Measurements from ENCODE around the gene TRIM44.
A peak's percentile ranks its signal among the peaks of the same experiment; 100 is the strongest.
"Not testable (repeated sequence)": the region's sequence is repeated elsewhere in the genome, so short reads cannot be mapped to it uniquely, and the experiment has no call there.

Gene TRIM44

DNA sequence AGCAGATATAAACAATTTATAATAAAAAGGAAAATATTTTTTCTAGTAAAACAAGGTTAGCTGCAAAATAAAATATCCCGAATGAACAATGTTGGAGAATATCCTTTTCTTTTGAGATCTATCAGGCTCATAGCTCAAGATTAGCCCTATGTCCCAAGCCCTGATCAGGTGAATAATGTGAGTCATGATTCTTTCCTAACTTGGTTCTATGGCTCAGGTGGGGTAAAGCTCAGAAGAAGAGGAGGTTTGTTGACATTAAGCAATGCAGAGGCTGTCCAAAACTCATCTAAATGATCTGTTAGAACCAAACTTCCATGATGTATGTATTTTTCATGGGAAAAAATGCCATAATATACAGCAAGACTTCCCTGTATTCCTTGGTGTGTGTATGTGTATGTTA lies 86.1 kb downstream of the TRIM44 start:
- FAIRE-seq (no peak), DNase-seq (ENCODE audit: insufficient read length) (no peak)
- TF ChIP-seq POLR2AphosphoS5 (IDR thresholded peaks at IDR 0.05; ENCODE audit: low read depth, low read length), result no peak
- no peak for TF ChIP-seq TAF1 (IDR thresholded peaks at IDR 0.05; ENCODE audit: borderline replicate concordance, low read depth, low read length)
- TF ChIP-seq POLR2A (IDR thresholded peaks at IDR 0.05; ENCODE audit: low read depth, low read length), result no peak

DNA sequence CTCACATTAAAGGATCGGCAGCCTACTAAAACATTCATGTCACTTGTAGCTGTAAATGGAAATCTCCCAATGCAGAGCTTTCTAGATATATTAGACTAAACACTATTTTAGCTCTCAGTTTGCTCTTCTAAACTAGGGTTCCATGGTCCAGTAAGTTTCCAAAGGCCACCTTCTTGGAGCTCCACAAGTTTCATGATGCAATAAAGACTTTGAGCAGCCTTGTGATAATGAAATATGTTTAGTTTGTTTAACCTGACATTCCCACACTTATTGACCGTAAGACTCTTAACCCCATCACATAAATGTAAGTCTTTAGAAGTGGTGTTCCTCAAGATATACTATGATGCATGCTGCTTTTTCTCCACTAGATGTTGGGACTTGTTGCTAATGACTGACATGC lies 87.7 kb downstream of the TRIM44 start:
- TF ChIP-seq POLR2A (IDR thresholded peaks at IDR 0.05; ENCODE audit: low read depth, low read length) (no peak), POLR2AphosphoS5 (IDR thresholded peaks at IDR 0.05; ENCODE audit: low read depth, low read length) (no peak), TAF1 (IDR thresholded peaks at IDR 0.05; ENCODE audit: borderline replicate concordance, low read depth, low read length) (no peak)
- DNase-seq (ENCODE audit: insufficient read length) (no peak), FAIRE-seq (peak; percentile 58)

DNA sequence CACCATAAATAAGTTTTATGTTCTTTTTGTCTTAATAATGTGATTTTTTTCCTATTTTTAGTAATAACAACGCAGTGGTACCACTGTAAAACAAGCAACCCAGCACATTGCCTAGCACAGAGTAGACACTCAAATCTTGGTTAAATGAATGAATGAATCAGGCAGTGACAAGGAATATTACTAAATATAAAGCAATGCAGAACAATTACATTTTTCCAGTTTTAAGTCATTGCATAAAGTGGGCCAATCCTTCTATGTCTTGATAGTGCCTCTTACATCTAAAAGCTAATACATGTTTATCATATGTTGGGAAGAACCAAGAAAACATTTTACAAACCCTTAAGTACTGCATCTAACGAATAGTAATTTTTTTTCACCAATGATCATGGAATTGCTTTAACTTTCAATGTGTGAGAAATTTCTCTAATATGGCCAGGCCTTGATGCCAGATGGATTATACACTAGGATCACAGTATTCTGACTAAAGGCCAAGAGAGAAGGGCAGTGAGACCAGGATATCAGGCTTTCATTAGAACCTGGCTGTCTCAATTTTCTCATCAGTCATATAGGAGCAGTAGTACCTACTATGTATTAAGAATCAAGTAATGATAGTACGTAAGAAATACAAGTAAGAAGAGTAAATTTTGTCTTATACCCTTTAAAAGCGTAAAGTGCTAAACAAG lies 88.5 kb downstream of the TRIM44 start:
- DNase-seq (ENCODE audit: insufficient read length) (no peak), FAIRE-seq (no peak)
- TF ChIP-seq TAF1 (IDR thresholded peaks at IDR 0.05; ENCODE audit: borderline replicate concordance, low read depth, low read length) (no peak), POLR2AphosphoS5 (IDR thresholded peaks at IDR 0.05; ENCODE audit: low read depth, low read length) (no peak), POLR2A (IDR thresholded peaks at IDR 0.05; ENCODE audit: low read depth, low read length) (no peak)

DNA sequence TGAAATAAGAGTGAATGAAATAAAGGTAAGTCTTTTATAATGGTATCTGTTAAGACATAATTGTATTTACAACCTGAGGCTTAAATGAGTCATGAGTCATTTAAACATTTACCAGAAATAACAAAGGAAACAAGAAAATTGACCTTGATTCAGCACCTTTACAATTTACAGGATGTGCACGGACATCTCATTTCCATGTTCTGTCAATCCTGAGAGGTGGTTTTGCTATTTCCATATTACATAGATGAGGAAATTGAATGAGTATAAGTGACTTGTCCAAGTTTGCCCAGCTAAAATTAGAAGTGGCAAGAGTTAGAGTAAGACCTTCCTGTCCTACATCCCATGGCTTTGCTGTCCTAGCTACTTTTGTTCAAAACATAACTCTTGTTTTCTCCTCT lies 89.1 kb downstream of the TRIM44 start:
- no peak for DNase-seq (ENCODE audit: insufficient read length)
- no peak for FAIRE-seq
- TF ChIP-seq POLR2AphosphoS5 (IDR thresholded peaks at IDR 0.05; ENCODE audit: low read depth, low read length) (no peak), POLR2A (IDR thresholded peaks at IDR 0.05; ENCODE audit: low read depth, low read length) (no peak), TAF1 (IDR thresholded peaks at IDR 0.05; ENCODE audit: borderline replicate concordance, low read depth, low read length) (no peak)

DNA sequence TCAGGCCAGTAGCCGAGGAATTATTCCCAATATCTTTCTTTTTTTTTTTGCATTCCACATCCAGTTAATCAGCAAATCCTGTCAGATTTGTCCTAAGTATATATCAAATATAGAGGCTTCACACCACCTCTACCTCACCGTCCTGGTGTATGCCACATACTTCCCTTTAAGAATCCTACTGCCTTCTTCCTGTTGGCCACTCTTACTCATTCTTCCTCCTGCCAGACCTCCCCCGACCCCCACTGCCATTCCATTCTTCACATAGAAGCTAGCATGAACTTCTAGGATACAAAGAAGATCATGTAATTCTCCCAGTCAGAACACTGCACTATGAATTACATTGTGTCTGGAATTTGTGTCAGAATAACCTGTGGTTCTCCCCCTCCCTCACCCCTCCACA lies 89.5 kb downstream of the TRIM44 start:
- TF ChIP-seq POLR2A (IDR thresholded peaks at IDR 0.05; ENCODE audit: low read depth, low read length) (no peak), TAF1 (IDR thresholded peaks at IDR 0.05; ENCODE audit: borderline replicate concordance, low read depth, low read length) (no peak), POLR2AphosphoS5 (IDR thresholded peaks at IDR 0.05; ENCODE audit: low read depth, low read length) (no peak)
- DNase-seq (ENCODE audit: insufficient read length) (no peak), FAIRE-seq (no peak)

DNA sequence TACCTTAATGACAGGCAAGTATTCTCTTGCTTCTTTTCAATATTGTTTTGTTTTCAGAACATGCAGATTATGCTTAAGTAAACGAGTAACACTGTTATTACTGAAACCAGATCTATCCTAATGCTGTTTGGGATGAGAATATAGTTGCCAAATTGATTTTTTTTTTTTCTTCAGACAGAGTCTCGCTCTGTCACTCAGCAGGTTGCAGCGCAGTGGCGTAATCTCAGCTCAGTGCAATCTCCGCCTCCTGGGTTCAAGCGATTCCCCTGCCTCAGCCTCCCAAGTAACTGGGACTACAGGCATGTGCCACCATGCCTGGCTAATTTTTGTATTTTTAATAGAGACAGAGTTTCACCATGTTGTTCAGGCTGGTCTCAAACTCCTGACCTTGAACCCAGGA lies 91.0 kb downstream of the TRIM44 start:
- not testable (repeated sequence) for FAIRE-seq; DNase-seq (ENCODE audit: insufficient read length)

DNA sequence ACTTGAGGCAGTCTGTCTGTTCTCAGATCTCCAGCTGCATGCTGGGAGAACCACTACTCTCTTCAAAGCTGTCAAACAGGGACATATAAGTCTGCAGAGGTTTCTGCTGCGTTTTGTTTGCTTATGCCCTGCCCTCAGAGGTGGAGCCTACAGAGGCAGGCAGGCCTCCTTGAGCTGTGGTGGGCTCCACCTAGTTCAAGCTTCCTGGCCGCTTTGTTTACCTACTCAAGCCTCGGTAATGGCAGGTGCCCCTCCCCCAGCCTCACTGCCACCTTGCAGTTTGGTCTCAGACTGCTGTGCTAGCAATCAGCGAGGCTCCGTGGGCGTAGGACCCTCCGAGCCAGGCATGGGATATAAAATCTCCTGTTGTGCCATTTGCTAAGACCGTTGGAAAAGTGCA lies 97.4 kb downstream of the TRIM44 start:
- FAIRE-seq; DNase-seq (ENCODE audit: insufficient read length): not testable (repeated sequence)

DNA sequence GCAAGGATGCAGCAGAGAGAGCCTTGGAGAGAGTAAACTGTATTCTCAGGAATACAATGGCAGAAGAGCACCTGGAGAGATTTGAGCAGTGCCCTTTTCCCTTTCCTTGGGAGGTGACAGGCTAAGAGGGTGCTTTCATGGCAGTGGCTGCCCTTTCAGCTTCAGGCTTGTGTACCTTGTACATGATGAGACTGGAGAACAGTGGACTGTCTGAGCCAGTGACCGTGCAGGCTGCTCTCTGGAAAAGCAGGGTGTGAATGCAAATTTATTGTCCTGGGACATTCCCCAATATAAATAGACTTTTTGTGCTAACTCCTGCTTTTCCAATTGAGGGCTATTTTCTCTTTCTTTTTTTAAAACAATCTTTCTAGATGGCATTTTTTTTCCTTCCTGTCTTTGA lies 99.3 kb downstream of the TRIM44 start:
- DNase-seq (ENCODE audit: insufficient read length) (no peak), FAIRE-seq (no peak)
- no peak for TF ChIP-seq TAF1 (IDR thresholded peaks at IDR 0.05; ENCODE audit: borderline replicate concordance, low read depth, low read length)
- TF ChIP-seq POLR2A (IDR thresholded peaks at IDR 0.05; ENCODE audit: low read depth, low read length), result no peak
- TF ChIP-seq POLR2AphosphoS5 (IDR thresholded peaks at IDR 0.05; ENCODE audit: low read depth, low read length), result no peak

DNA sequence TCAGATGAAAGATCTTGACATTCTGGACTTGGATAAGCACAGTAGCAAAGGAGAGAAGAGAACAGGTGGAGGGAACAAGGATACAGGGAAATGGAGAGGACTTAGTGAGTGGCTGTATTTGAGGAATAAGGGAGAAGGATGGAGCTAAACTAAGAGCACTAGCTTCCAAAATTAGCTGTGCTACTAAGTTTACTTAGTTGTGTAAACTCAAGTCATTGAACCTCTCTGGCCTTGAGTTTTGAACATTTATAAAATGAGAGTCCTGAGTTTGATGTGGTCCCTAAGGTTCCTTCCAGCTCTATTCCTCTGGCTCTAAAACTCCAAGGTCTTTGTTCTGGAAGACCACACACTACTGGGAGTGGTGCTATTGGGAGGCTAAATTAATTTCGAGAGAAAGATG lies 100.7 kb downstream of the TRIM44 start:
- DNase-seq (ENCODE audit: insufficient read length) (no peak), FAIRE-seq (no peak)
- TF ChIP-seq POLR2A (IDR thresholded peaks at IDR 0.05; ENCODE audit: low read depth, low read length) (no peak), TAF1 (IDR thresholded peaks at IDR 0.05; ENCODE audit: borderline replicate concordance, low read depth, low read length) (no peak), POLR2AphosphoS5 (IDR thresholded peaks at IDR 0.05; ENCODE audit: low read depth, low read length) (no peak)

DNA sequence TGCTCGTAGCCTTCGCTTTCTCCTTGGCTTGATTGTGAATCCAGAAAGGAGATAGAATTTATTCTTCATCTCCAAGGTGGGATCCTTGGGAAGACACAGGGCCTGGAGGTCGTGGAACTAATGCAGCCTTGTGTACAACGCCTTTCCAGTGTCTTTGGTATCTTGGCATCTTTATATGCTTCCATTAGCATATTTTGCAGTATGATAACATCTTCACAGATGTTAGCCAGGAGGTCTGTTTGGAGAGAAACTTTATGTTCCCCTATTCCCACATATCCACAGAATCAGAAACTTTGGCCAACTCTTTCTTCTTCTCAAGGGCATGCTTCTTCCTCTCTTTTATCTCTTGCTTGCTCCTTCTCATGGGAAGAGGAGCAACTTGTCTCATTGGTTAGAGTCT lies 101.2 kb downstream of the TRIM44 start:
- DNase-seq (ENCODE audit: insufficient read length), result no peak
- TF ChIP-seq TAF1 (IDR thresholded peaks at IDR 0.05; ENCODE audit: borderline replicate concordance, low read depth, low read length) (no peak), POLR2AphosphoS5 (IDR thresholded peaks at IDR 0.05; ENCODE audit: low read depth, low read length) (no peak)
- FAIRE-seq, result no peak

DNA sequence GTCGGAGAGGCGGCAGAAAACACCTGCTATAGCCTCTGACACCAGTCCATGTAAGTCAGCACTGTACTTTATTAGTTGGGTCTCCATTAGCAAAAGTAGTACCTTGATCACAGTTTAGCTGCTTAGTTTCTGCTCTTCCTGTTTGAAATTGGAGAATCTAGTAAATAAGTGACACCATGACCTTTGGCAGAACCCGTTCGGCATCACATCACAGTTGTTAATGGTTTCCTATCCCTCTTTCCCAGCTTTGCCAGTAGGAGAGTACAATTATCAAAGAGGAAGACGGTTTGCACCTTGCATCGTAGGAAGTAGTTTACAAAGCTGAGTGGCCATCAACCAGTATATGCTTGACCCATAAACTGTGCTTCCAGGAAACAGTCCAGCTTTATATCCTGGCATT lies 101.8 kb downstream of the TRIM44 start:
- no peak for DNase-seq (ENCODE audit: insufficient read length)
- TF ChIP-seq POLR2AphosphoS5 (IDR thresholded peaks at IDR 0.05; ENCODE audit: low read depth, low read length) (no peak), POLR2A (IDR thresholded peaks at IDR 0.05; ENCODE audit: low read depth, low read length) (no peak), TAF1 (IDR thresholded peaks at IDR 0.05; ENCODE audit: borderline replicate concordance, low read depth, low read length) (no peak)
- FAIRE-seq, result no peak

DNA sequence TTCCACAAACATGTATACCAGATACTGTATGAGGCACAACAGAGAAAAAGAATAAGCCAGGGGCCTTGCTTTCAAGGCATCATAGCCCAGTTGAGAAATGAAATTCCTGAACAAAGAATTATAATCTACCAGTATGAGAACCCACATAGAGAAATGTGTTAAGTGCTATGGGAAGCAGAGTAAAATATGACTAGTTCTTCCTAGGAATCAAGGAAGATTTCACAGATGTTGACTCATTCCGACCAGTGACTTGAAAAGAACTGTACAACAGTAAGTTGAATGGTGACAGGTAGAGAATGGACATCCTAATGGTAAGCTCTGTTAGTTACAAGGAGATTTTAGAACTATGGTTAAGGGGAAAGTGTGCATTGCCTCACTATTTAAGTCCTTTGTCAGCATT lies 102.6 kb downstream of the TRIM44 start:
- FAIRE-seq (no peak), DNase-seq (ENCODE audit: insufficient read length) (no peak)
- TF ChIP-seq POLR2AphosphoS5 (IDR thresholded peaks at IDR 0.05; ENCODE audit: low read depth, low read length) (no peak), POLR2A (IDR thresholded peaks at IDR 0.05; ENCODE audit: low read depth, low read length) (no peak), TAF1 (IDR thresholded peaks at IDR 0.05; ENCODE audit: borderline replicate concordance, low read depth, low read length) (no peak)

DNA sequence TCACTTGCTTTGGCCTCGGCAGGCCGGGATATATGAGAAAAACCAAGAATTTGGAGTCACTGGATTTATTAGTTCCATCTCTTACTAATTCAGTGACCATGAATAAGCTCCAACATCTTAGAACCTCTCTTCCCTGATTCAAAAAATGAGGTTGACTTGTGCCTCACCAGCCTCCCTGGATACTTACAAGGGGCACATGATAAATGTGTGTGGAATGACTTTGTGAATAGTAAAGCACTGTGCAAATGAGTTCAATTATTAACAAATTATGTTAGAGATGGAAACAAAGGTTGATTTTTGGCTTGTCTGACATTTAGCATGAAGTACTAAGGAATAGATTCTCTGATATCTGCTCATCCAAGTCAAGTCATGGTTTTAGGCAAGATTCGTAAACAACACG lies 104.1 kb downstream of the TRIM44 start:
- no peak for DNase-seq (ENCODE audit: insufficient read length)
- no peak for FAIRE-seq
- TF ChIP-seq TAF1 (IDR thresholded peaks at IDR 0.05; ENCODE audit: borderline replicate concordance, low read depth, low read length) (no peak), POLR2A (IDR thresholded peaks at IDR 0.05; ENCODE audit: low read depth, low read length) (no peak), POLR2AphosphoS5 (IDR thresholded peaks at IDR 0.05; ENCODE audit: low read depth, low read length) (no peak)

DNA sequence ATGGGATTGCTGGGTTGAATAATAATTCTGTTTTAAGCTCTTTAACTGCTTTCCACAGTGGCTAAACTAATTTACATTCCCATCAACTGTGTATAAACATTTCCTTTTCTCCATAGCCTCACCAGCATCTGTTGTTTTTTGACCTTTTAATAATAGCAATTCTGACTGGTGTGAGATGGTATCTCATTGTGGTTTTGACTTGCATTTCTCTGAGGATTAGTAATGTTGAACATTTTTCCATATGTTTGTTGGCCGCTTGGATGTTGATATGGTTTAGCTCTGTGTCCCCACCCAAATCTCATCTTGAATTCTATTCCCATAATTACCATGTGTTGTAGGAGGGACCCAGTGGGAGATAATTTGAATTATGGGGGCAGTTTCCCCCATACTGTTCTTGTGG lies 107.8 kb downstream of the TRIM44 start:
- not testable (repeated sequence) for DNase-seq (ENCODE audit: insufficient read length); FAIRE-seq

Data from GM12892 (cell line).